CD4-positive, alpha-beta T cell (primary cell): ENCODE data around the gene TLE1. TPM values are rescaled to one million over a fixed set of nuclear protein-coding genes. Genes with fewer than 3 reads are reported as not detected.
"Not testable (repeated sequence)": the region's sequence is repeated elsewhere in the genome, so short reads cannot be mapped to it uniquely, and the experiment has no call there.

Experiments
- ATAC-seq: fragments of 200-7000 bp; cut with Tn5 transposase; one replicate; pipeline ENCODE4 v1.10.0; 2022; ENCODE audit warnings: mild to moderate bottlenecking; ENCODE audit not compliant: poor library complexity
- CTCF ChIA-PET: fragments of 350-600 bp; sonication (Branson Sonifier 250); formaldehyde crosslinking; loops from one replicate; lab custom pipeline; 2021; ENCODE audit warnings: antibody characterized with exemption, inconsistent platforms; lab: Charles Lee
- POLR2A ChIA-PET: fragments of 350-600 bp; sonication (Branson Sonifier 250); formaldehyde crosslinking; loops from one replicate; lab custom pipeline; 2021; ENCODE audit warnings: antibody characterized with exemption, inconsistent platforms; lab: Charles Lee
- DNase-seq, 14 experiments: peaks; one replicate each; pipeline ENCODE4 v3.0.0-alpha.2; 2013 to 2020; ENCODE audit warnings: mixed read lengths in 2 of 14
- H3K27ac ChIP-seq, 2 donors: one replicate each; pipeline versions ENCODE4 v1.5.1 to v1.7.0; 2013; ENCODE audit warnings: low read length in 2 of 2, low read depth in 1 of 2, mild to moderate bottlenecking in 1 of 2
- H3K27me3 ChIP-seq, 2 experiments: 1 replicate in 1 of 2; 2 replicates in 1 of 2; pipeline versions ENCODE4 v1.6.1 to v1.7.0; 2013; ENCODE audit warnings: low read length in 2 of 2, control low read depth in 1 of 2, mild to moderate bottlenecking in 1 of 2, moderate library complexity in 1 of 2; ENCODE audit not compliant: insufficient read depth in 2 of 2, control insufficient read depth in 1 of 2
- H3K36me3 ChIP-seq: one replicate; pipeline ENCODE4 v1.6.1; 2013; ENCODE audit warnings: low read length, control low read depth; ENCODE audit not compliant: insufficient read depth
- H3K4me1 ChIP-seq: one replicate; pipeline ENCODE4 v1.6.1; 2013; ENCODE audit warnings: low read length, control low read depth; ENCODE audit not compliant: insufficient read depth
- H3K4me3 ChIP-seq: one replicate; pipeline ENCODE4 v1.5.1; 2013; ENCODE audit warnings: mild to moderate bottlenecking, low read length, moderate library complexity
- H3K9me3 ChIP-seq, 2 experiments: 1 replicate in 1 of 2; 2 replicates in 1 of 2; pipeline versions ENCODE4 v1.6.1 to v1.7.0; 2013; ENCODE audit warnings: low read length in 2 of 2, mild to moderate bottlenecking in 2 of 2, control low read depth in 1 of 2, moderate library complexity in 1 of 2; ENCODE audit not compliant: control insufficient read depth in 1 of 2, insufficient read depth in 1 of 2
- H3K27ac Mint-ChIP-seq: one replicate; pipeline ENCODE4 v1.8.0; 2020; ENCODE audit warnings: mixed read lengths
- H3K27me3 Mint-ChIP-seq: one replicate; pipeline ENCODE4 v1.8.0; 2021; ENCODE audit warnings: mixed read lengths
- H3K36me3 Mint-ChIP-seq: one replicate; pipeline ENCODE4 v1.8.0; 2021; ENCODE audit warnings: low read depth, mixed read lengths
- H3K4me1 Mint-ChIP-seq: one replicate; pipeline ENCODE4 v1.8.0; 2021; ENCODE audit warnings: low read depth, mixed read lengths
- H3K4me3 Mint-ChIP-seq: one replicate; pipeline ENCODE4 v1.8.0; 2020; ENCODE audit warnings: mild to moderate bottlenecking, mixed read lengths
- H3K9me3 Mint-ChIP-seq: one replicate; pipeline ENCODE4 v1.8.0; 2020; ENCODE audit warnings: mixed read lengths
- intact Hi-C, 2 experiments: fragments of 100-400 bp; cut with DNase I in 1 of 2; cut with micrococcal nuclease in 1 of 2; formaldehyde crosslinking; loops; one replicate each; pipeline versions ENCODE4 v1.15.1 to v1.9.0; 2023 to 2025; cut with DNase I, micrococcal nuclease
- total RNA-seq, 174 experiments: library from RNA in 2 of 174; stranded (reverse) in 2 of 174; gene quantifications; one replicate each; pipeline ENCODE4 v1.2.3 and lab custom pipeline; 2021 to 2026
- TF ChIP-seq, protein P1 (sequence below): fragments of 200-600 bp; IDR thresholded peaks from one replicate; pipeline ENCODE4 v1.8.0; 2022; ENCODE audit warnings: antibody characterized with exemption, mild to moderate bottlenecking

TLE1 gene
- total RNA-seq, 2 experiments from 2014 or later = 3.4 to 3.5 TPM

DNA sequence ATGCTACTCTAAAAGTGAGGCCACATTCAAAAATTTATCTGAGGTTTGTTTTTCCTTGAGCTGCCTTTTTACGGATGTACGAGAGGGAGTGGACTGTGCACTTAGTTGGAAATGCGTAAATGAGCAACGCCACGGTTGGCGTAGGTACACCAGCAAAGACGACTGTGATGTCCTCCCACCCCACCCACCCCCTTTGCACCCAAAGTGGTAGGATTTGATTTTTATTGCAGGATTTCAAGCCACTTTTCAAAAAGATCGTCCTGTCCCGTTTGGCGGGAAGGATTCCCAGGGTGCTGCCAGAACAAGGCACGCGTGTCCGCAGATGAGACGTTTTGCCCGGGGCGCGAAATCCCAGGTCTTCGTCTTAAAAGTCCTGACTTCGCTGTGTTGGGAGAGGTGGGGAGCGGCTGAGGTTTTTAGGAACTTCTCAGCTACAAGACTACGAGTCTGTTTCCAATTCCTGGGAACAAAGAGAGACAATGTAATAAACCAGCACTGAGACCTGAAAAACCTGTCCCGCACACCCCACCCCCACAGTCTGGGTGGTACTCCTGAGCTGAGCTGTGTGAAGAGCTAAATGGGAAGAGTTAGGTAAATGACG, 1.0 kb upstream of the TLE1 start:
- H3K27me3 Mint-ChIP-seq = peaks cover 12% of the 10 kb centered on the region
- H3K9me3 ChIP-seq = peaks cover 0 to 17% of the 10 kb centered on the region in 2 experiments
- peaks cover 27% of the 10 kb centered on the region for H3K4me1 ChIP-seq
- no peaks in the 10 kb centered on the region for H3K36me3 ChIP-seq
- peak overlapping the region; percentile 97 for H3K4me3 Mint-ChIP-seq
- H3K27me3 ChIP-seq = peaks cover 18 to 19% of the 10 kb centered on the region in 2 experiments
- intact Hi-C loops = no loop called here
- peak overlapping the region; percentile 82 for H3K27ac Mint-ChIP-seq
- POLR2A ChIA-PET = no interaction called here
- ATAC-seq (no peak), DNase-seq (peak in 2 of 14 experiments; percentile 6 to 15)
- CTCF ChIA-PET = no interaction called here
- H3K27ac ChIP-seq = no peak overlapping the region
- no peaks in the 10 kb centered on the region for H3K9me3 Mint-ChIP-seq
- H3K4me3 ChIP-seq = peak overlapping the region; percentile 72
- peaks cover 4% of the 10 kb centered on the region for H3K36me3 Mint-ChIP-seq
- H3K4me1 Mint-ChIP-seq = peaks cover 16% of the 10 kb centered on the region
- TF ChIP-seq, protein P1, sequence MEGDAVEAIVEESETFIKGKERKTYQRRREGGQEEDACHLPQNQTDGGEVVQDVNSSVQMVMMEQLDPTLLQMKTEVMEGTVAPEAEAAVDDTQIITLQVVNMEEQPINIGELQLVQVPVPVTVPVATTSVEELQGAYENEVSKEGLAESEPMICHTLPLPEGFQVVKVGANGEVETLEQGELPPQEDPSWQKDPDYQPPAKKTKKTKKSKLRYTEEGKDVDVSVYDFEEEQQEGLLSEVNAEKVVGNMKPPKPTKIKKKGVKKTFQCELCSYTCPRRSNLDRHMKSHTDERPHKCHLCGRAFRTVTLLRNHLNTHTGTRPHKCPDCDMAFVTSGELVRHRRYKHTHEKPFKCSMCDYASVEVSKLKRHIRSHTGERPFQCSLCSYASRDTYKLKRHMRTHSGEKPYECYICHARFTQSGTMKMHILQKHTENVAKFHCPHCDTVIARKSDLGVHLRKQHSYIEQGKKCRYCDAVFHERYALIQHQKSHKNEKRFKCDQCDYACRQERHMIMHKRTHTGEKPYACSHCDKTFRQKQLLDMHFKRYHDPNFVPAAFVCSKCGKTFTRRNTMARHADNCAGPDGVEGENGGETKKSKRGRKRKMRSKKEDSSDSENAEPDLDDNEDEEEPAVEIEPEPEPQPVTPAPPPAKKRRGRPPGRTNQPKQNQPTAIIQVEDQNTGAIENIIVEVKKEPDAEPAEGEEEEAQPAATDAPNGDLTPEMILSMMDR = no peak

GRCh38 chr9:81689093-81689342, 329 bp downstream of the TLE1 start:
- H3K27me3 Mint-ChIP-seq = peaks cover 12% of the 10 kb centered on the region
- H3K27ac Mint-ChIP-seq, H3K27ac ChIP-seq, POLR2A ChIA-PET, intact Hi-C loops, H3K9me3 Mint-ChIP-seq, CTCF ChIA-PET, DNase-seq, ATAC-seq, H3K36me3 Mint-ChIP-seq, H3K36me3 ChIP-seq: not testable (repeated sequence)
- peaks cover 0 to 17% of the 10 kb centered on the region in 2 experiments for H3K9me3 ChIP-seq
- peak overlapping the region; percentile 37 for H3K4me3 ChIP-seq
- peaks cover 27% of the 10 kb centered on the region for H3K4me1 ChIP-seq
- peaks cover 16% of the 10 kb centered on the region for H3K4me1 Mint-ChIP-seq
- peak overlapping the region; percentile 87 for H3K4me3 Mint-ChIP-seq
- peaks cover 23 to 27% of the 10 kb centered on the region in 2 experiments for H3K27me3 ChIP-seq

GRCh38 chr9:81688262-81689092, 870 bp downstream of the TLE1 start:
- H3K36me3 ChIP-seq, H3K27ac ChIP-seq, intact Hi-C loops, H3K36me3 Mint-ChIP-seq, H3K9me3 Mint-ChIP-seq, H3K27ac Mint-ChIP-seq, ATAC-seq, CTCF ChIA-PET, POLR2A ChIA-PET: not testable (repeated sequence)
- peaks cover 26 to 27% of the 10 kb centered on the region in 2 experiments for H3K27me3 ChIP-seq
- H3K4me1 Mint-ChIP-seq = peaks cover 16% of the 10 kb centered on the region
- H3K27me3 Mint-ChIP-seq = peaks cover 12% of the 10 kb centered on the region
- peak overlapping the region; percentile 42 for H3K4me3 ChIP-seq
- peak overlapping the region; percentile 87 for H3K4me3 Mint-ChIP-seq
- peaks cover 27% of the 10 kb centered on the region for H3K4me1 ChIP-seq
- peaks cover 0 to 17% of the 10 kb centered on the region in 2 experiments for H3K9me3 ChIP-seq
- peak in 6 of 14 experiments; percentile 5 to 66 (median 24) for DNase-seq

DNA sequence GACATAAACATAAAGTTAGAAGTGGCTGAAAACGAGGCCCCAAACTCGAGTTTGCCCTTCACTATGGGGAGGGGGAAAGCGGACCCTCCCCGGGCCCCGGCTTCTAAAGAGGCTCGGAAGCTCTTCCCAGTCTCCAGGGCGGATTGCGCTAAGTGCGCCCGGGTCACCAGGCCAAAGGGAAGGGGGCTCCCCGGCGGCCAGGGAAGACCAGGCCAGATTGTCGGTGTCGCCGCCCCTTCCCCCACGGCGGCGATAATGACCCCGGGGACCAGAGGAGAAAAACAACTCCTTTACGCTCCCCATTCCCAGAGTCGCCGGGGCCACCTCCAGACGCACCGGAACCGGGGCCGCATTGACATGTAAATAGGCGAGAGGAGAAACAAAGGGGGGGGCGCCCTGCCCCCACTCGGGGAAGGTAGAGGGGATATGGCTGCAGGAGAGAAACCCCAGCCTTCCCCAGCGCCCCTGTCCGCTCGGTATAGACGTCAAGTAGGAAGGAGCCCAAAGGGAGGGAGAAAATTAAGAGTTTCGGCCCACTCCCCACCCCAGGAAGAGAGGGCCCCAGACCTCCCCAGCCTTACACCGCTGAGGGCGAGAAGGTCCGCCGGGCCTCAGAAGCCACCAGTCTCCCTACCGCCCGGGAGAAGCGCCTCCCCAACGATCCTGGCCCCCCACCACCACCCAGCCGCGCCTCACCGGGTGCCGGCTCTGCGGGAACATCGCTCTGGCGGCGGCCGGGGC, 1.7 kb downstream of the TLE1 start:
- H3K36me3 Mint-ChIP-seq = peaks cover 4% of the 10 kb centered on the region
- peaks cover 27% of the 10 kb centered on the region for H3K4me1 ChIP-seq
- DNase-seq (peak in 2 of 14 experiments; percentile 11 to 13), ATAC-seq (no peak)
- H3K27ac Mint-ChIP-seq = no peak overlapping the region
- no peaks in the 10 kb centered on the region for H3K36me3 ChIP-seq
- CTCF ChIA-PET = no interaction called here
- intact Hi-C loops = no loop called here
- H3K27me3 Mint-ChIP-seq = peaks cover 12% of the 10 kb centered on the region
- no peaks in the 10 kb centered on the region for H3K9me3 Mint-ChIP-seq
- H3K27me3 ChIP-seq = peaks cover 27% of the 10 kb centered on the region in 2 experiments
- TF ChIP-seq, protein P1 = no peak
- peak overlapping the region; percentile 42 for H3K4me3 ChIP-seq
- H3K4me3 Mint-ChIP-seq = no peak overlapping the region
- peaks cover 19% of the 10 kb centered on the region for H3K4me1 Mint-ChIP-seq
- H3K27ac ChIP-seq = no peak overlapping the region
- POLR2A ChIA-PET = no interaction called here
- H3K9me3 ChIP-seq = peaks cover 0 to 17% of the 10 kb centered on the region in 2 experiments
